Measurements from ENCODE around the gene IPPK.

The IPPK gene

DNA sequence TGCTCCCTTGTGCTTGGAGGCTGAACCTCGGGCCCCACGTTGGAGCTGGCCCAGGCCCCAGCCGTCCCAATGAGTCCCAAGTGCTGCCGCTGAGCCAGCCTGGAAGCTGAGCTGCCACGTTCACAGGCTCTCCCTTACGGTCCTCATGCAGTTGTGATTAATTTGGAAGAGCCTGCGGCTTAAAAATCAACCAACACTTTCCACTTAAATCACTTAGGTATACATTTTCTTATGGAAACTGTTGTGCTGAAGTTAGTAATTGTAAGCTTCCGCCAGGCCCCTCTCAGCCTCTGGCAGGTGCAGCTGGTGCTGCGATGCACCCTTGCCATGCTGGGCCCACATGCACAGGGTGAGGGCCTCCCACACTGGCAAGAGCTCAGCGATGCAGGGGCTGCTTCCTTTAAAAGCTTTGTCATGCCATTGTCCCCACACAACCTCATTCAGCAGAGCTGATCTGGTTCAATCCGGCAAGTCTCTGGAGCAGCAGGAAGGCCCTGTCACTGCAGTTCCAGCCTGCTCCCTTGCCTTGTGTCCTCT is 61.0 kb downstream of the IPPK start:
- no peak overlapping the region for H3K4me3 ChIP-seq (replicated peaks; ENCODE audit: low read depth, low read length)
- TF ChIP-seq, protein P1, sequence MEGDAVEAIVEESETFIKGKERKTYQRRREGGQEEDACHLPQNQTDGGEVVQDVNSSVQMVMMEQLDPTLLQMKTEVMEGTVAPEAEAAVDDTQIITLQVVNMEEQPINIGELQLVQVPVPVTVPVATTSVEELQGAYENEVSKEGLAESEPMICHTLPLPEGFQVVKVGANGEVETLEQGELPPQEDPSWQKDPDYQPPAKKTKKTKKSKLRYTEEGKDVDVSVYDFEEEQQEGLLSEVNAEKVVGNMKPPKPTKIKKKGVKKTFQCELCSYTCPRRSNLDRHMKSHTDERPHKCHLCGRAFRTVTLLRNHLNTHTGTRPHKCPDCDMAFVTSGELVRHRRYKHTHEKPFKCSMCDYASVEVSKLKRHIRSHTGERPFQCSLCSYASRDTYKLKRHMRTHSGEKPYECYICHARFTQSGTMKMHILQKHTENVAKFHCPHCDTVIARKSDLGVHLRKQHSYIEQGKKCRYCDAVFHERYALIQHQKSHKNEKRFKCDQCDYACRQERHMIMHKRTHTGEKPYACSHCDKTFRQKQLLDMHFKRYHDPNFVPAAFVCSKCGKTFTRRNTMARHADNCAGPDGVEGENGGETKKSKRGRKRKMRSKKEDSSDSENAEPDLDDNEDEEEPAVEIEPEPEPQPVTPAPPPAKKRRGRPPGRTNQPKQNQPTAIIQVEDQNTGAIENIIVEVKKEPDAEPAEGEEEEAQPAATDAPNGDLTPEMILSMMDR (IDR thresholded peaks at IDR 0.05; ENCODE audit: low read depth, low read length, missing control alignments) = no peak
- peak; percentile 67 for DNase-seq (ENCODE audit: extremely low read depth, low read depth)

DNA sequence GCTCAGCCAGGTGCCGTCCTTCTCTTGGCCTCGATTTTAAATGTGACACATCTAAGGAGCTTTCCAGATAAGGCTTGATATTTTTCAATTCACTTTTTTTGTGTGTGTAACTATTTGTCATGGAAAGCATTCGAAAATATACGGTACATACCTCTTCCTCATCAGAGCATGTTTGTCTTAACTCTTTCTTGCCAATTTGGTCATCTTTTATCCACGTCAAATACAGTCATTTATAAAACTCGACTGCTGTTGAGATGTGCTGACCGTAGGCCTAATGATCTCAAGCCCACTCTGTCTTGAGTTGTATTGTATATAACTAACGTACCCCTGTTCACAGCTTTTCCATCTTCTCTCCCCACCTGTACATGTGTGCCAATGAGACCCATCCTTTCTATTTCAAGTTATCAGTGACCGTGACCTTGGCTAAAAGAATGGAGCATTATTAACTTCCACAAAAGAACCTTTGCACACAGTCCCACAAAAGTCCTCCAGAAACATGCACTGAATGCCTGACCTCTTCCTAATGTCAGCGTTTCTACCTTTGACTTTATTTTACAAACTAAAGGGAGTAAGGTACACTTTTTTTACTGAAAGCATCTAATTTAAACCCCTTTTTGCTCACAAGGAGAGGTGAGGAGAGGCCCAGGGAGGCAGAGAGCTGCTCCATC is 61.6 kb downstream of the IPPK start:
- H3K4me3 ChIP-seq (replicated peaks; ENCODE audit: low read depth, low read length) = no peak overlapping the region
- TF ChIP-seq, protein P1 (IDR thresholded peaks at IDR 0.05; ENCODE audit: low read depth, low read length, missing control alignments) = no peak
- DNase-seq (ENCODE audit: extremely low read depth, low read depth) = no peak

DNA sequence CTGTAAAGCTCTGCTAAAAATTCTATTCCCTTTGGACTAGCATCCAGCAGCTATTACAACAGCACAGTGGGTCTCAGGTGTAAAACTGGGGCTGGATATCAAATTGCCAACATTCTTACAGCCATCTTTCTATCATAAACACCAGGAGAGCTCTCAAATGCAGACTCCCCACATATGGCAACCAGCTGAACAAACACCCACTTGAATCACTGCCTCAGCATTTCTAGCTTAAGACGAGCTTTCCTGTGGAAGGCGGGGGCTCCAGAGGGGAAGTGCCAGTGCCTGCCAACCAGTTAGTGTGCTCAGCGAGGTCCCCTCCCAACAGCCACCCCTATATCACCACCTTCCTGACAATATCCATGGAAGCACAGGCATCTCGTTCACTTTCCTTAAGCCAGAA is 62.2 kb downstream of the IPPK start:
- TF ChIP-seq, protein P1 (IDR thresholded peaks at IDR 0.05; ENCODE audit: low read depth, low read length, missing control alignments) = no peak
- H3K4me3 ChIP-seq (replicated peaks; ENCODE audit: low read depth, low read length) = no peak overlapping the region
- DNase-seq (ENCODE audit: extremely low read depth, low read depth) = peak; percentile 92

DNA sequence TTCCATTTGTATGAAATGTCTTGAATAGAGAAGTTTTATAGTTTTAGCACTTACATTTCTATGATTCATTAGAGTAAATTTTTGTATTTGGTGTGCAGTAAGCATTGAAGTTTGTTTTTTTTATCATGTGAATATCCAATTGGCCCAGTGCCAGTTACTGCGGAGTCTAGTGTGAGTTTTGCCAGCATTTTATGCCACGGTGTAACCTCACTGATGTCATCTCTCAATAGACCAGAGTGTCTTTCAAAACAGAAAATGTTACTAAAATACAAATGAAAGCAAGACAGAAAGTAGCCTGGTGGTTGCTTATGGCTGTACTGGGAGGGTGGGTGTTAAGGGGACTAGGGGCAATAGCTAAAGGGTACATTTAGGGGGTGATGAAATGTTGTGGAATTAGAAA is 62.8 kb downstream of the IPPK start:
- no peak overlapping the region for H3K4me3 ChIP-seq (replicated peaks; ENCODE audit: low read depth, low read length)
- TF ChIP-seq, protein P1 (IDR thresholded peaks at IDR 0.05; ENCODE audit: low read depth, low read length, missing control alignments) = no peak
- peak; percentile 30 for DNase-seq (ENCODE audit: extremely low read depth, low read depth)

DNA sequence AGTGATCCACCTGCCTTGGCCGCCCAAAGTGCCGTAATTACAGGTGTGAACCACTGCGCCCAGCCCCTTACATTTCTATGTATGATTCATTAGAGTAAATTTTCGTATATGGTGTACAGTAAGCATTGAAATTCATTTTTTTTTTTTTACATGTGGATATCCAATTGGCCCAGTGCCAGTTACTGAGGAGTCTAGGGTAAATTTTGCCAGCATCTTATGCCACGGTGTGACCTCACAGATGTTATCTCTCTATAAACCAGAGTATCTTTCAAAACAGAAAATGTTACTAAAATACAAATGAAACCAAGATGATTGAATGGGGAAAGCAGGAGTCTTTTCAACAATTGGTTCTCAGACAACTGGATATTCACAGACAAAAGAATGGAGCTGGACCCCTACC is 64.7 kb downstream of the IPPK start:
- no peak overlapping the region for H3K4me3 ChIP-seq (replicated peaks; ENCODE audit: low read depth, low read length)
- TF ChIP-seq, protein P1 (IDR thresholded peaks at IDR 0.05; ENCODE audit: low read depth, low read length, missing control alignments) = no peak
- no peak for DNase-seq (ENCODE audit: extremely low read depth, low read depth)

DNA sequence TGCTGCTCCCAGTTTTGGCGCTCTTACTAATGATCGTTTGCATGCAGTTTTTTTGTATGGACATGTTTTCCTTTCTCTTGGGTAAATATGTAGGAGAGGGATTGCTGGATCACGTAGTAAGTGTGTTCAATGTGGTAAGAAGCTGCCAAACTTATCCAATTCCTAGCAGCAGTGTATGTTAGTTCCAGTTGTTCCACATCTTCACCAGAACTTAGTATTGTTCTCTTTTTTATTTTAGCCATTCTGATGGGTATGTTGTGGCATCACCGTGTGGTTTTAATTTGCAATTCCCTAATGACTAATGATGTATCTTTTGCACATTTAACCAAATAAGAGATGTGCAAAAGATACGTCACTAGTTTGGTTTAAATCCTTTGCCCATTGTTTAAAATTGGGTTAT is 65.9 kb downstream of the IPPK start:
- H3K4me3 ChIP-seq (replicated peaks; ENCODE audit: low read depth, low read length) = no peak overlapping the region
- TF ChIP-seq, protein P1 (IDR thresholded peaks at IDR 0.05; ENCODE audit: low read depth, low read length, missing control alignments) = no peak
- DNase-seq (ENCODE audit: extremely low read depth, low read depth) = no peak

DNA sequence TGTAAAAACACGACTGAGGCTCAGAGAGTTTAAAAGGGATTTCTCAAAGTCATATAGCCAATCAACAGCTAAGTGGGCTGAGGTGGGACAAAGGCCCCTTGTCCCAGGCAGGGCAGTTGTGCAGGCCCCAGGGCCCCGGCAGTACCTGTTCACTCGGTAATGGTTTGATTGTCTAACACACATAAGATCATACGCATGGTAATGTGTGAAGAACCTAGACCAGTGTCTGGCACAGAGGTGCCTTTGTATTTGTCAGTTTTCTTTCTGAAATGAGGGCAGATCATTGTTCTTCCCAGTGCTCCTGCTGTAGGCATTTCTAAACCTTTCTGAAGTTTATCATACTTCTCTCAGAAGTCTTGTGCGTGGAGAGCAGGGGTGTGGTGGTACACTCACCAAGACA is 66.8 kb downstream of the IPPK start:
- DNase-seq (ENCODE audit: extremely low read depth, low read depth) = no peak
- no peak overlapping the region for H3K4me3 ChIP-seq (replicated peaks; ENCODE audit: low read depth, low read length)
- TF ChIP-seq, protein P1 (IDR thresholded peaks at IDR 0.05; ENCODE audit: low read depth, low read length, missing control alignments) = no peak

All from HFF-Myc (cell line).